GM12864 (cell line): ENCODE measurements around the gene GPAT3.
"Not testable (repeated sequence)": the region's sequence is repeated elsewhere in the genome, so short reads cannot be mapped to it uniquely, and the experiment has no call there.

ENCODE experiments used
- DNase-seq: peaks from one replicate; pipeline ENCODE4 v3.0.0-alpha.2; 2011; ENCODE audit warnings: low read depth
- H3K4me3 ChIP-seq: 2 replicates; pipeline ENCODE4 v1.5.1; 2011; ENCODE audit warnings: mild to moderate bottlenecking, low read depth, low read length, control low read depth
- CTCF ChIP-seq: IDR thresholded peaks from 2 replicates; pipeline ENCODE4 v1.5.1; 2011; ENCODE audit warnings: low read depth, mild to moderate bottlenecking, moderate library complexity, low read length, control low read depth, inconsistent platforms; ENCODE audit errors: missing control alignments

The GPAT3 gene

GRCh38 chr4:83535520-83536361, at the start of gene GPAT3:
TSS of gene GPAT3 (plus strand) at chr4:83536108. CDS start at chr4:83536623, 515 bp downstream.
- TF ChIP-seq CTCF, result peak; percentile 9
- peak within 1 kb of the TSS; percentile 72 for H3K4me3 ChIP-seq
- no peak for DNase-seq

GRCh38 chr4:83486457-83487129, 49.3 kb upstream of the GPAT3 start:
- no peak for TF ChIP-seq CTCF
- DNase-seq, result no peak
- H3K4me3 ChIP-seq, result no peak overlapping the region

- no peak for DNase-seq
- TF ChIP-seq CTCF, result peak; percentile 16
- no peak overlapping the region for H3K4me3 ChIP-seq
These were observed 46.1 kb upstream of the GPAT3 start for GRCh38 chr4:83489711-83490326.

GRCh38 chr4:83490876-83491450, 44.9 kb upstream of the GPAT3 start:
- peak; percentile 81 for TF ChIP-seq CTCF
- no peak overlapping the region for H3K4me3 ChIP-seq
- DNase-seq, result no peak

GRCh38 chr4:83496085-83496917, 39.6 kb upstream of the GPAT3 start:
- not testable (repeated sequence) for DNase-seq, H3K4me3 ChIP-seq

- TF ChIP-seq CTCF, result no peak
- H3K4me3 ChIP-seq, result no peak overlapping the region
- DNase-seq, result no peak
These were observed 37.7 kb upstream of the GPAT3 start for GRCh38 chr4:83498187-83498586.

- not testable (repeated sequence) for H3K4me3 ChIP-seq, DNase-seq
These were observed 34.2 kb upstream of the GPAT3 start for GRCh38 chr4:83501671-83502070.
